GM12874 (cell line): ENCODE data around the gene BMP5.

ENCODE experiments used
- TF ChIP-seq, protein P1 (sequence below): IDR thresholded peaks from 2 replicates; pipeline ENCODE4 v1.5.1; 2011; ENCODE audit warnings: low read depth, mild to moderate bottlenecking, control low read depth, low read length, moderate library complexity; ENCODE audit not compliant: insufficient read depth

BMP5 gene

DNA sequence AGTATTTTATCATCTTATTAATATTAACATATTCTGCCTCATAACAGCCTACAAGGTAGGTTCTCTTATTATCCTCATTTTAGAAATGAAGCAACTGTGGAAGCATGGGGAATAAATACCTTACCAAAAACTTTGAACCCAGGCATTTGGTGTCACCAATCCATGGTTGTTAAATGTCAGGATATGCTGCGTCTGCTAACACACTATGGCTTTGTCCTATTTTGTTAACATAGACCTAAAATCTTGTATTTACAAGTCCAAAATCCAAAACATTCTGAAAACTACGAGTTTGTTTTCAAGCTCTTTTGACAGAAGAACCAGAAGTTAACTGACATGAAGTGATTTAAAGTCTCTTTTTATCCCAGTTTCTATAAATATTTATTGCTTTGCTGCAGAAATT lies 53.4 kb downstream of the BMP5 start:
- TF ChIP-seq, protein P1, sequence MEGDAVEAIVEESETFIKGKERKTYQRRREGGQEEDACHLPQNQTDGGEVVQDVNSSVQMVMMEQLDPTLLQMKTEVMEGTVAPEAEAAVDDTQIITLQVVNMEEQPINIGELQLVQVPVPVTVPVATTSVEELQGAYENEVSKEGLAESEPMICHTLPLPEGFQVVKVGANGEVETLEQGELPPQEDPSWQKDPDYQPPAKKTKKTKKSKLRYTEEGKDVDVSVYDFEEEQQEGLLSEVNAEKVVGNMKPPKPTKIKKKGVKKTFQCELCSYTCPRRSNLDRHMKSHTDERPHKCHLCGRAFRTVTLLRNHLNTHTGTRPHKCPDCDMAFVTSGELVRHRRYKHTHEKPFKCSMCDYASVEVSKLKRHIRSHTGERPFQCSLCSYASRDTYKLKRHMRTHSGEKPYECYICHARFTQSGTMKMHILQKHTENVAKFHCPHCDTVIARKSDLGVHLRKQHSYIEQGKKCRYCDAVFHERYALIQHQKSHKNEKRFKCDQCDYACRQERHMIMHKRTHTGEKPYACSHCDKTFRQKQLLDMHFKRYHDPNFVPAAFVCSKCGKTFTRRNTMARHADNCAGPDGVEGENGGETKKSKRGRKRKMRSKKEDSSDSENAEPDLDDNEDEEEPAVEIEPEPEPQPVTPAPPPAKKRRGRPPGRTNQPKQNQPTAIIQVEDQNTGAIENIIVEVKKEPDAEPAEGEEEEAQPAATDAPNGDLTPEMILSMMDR, result no peak

DNA sequence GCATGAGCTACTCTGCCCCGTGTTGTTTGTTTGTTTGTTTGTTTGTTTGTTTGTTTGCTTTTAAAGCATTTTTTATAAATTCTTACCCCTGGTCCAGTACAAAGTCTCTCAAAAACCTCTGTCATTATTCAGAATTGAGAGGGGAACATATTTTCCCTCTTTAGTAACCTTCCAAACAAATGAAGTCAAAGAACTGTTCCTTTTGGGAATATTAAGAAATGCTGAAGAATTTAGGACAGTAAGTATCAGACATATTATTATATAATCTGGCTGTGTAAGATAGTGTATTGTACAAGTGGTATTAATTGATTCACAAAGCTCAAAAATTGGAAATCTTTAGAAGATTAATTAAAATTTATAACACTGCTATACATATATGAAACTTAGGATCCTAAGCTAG lies 54.7 kb downstream of the BMP5 start:
- TF ChIP-seq, protein P1, result no peak

DNA sequence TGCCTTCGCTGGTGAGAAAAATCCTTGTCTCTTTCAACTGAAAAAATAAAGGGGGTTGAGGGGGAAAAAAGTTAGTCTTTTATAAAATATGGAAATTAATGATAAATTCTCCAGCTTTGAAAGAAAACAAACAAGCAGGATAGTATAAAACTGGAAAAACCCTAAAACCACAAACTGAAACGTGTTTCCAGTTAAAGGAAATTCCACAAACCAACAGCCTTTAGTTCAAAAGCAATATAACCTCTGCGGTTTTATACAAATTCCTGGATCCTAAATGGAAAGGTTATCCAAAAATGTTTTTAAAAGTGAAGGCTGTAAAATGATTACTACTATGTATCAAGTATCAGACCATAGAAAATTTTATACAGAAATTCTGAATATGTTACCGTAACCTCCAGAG lies 55.6 kb downstream of the BMP5 start:
- TF ChIP-seq, protein P1, result no peak

DNA sequence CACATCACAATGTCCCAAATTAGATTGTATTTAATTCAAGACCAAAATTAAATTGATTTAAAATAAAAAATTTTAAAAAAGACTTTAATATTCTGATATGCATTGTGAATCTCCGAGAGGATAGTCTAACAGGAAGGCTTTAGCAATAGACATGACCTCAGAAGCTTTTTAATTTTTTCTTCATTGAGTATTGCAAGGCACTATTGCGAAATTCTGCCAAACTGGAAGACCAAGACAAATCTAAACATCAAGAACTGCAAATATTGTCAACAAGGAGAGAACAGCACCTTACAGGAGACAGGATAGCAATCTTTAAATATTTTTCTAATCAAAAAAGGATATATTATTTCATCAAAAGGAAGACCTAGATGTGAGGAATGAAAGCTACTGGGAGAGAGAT lies 56.9 kb downstream of the BMP5 start:
- TF ChIP-seq, protein P1, result no peak

DNA sequence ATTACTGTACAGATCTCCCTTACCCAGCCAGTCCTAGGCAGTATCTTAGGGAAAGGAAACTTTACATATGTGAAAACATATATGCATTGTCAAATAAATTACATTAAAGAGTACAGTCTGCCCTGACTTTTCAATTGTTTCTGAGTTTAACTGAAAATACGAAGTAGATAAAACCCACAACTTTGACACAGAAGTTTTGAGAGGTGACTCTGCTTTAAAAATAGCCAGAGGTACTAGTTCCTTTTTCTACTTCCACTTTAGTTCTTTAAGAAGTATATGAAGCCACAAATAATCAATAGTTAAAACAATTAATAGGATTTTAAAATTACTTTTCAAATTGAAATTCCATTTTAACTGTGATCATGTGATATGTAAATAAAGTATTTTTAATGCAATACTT lies 62.9 kb downstream of the BMP5 start:
- TF ChIP-seq, protein P1, result no peak

DNA sequence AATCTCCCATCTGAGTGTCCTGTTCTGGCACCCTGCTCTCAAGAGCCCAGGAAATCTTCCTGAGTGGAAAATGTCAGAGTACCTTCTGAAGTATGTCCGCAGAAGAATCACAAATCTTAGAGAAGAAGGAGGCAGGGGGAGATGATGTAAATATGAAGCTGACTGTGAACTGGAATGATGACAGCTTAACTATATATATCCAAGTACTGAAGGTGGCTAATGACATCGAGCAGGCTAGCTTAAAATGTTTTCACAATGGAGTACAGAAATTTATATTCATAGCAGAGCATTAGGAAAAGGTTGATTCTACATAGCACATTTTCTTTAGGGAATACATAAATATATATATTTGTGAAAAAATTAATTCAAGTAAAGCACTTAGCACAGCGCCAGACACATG lies 64.3 kb downstream of the BMP5 start:
- TF ChIP-seq, protein P1, result no peak

DNA sequence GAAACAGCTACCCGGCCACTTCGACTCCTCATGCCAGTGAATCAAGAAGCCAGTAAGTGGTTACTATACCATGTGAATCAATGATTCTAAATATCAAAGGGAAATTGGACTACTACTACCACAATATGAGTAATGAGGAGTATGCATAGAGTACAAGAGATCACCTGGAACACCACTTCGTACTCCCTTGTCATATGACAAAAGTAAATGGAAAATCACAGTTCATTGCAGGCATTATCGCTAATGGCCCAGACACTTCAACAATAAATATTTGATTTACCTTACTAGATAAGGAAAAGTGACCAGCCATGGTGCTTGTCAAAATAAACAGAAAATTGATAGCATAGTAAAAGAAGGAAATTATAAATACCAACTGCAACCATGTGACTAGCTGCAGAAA lies 73.1 kb downstream of the BMP5 start:
- TF ChIP-seq, protein P1, result no peak

DNA sequence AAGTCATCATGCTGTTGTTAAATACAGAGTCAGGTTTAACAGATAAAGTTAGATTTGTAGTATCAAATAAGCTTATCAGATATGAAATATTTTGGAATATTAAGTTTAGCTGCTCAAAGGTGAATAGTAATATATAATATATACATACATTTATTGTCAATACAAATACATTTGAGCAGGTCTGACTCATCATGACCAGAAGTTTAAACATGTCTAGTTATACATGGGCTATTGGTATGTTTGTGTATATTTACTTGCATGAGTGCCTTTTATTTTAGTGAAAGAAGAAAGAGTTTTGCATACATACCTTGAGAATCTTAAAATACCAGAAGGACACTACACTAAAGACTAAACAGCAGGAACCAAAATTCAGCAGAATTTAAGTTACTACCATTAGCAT lies 76.8 kb downstream of the BMP5 start:
- TF ChIP-seq, protein P1, result no peak
